Karpas-422 (cell line): ENCODE measurements around the gene BEGAIN. TPM values are rescaled to one million over a fixed set of nuclear protein-coding genes. Genes with fewer than 3 reads are reported as not detected.

Experiments used
- DNase-seq: peaks from one replicate; pipeline ENCODE4 v3.0.0-alpha.2; 2015
- H2AFZ ChIP-seq: fragments of 200-600 bp; sonication (generic); 2 replicates; pipeline ENCODE4 v1.6.1; 2014; ENCODE audit warnings: antibody characterized with exemption, low read length, mixed read lengths
- H3K27ac ChIP-seq: fragments of 200-600 bp; sonication (generic); 2 replicates; pipeline ENCODE4 v1.5.1; 2014; ENCODE audit warnings: mild to moderate bottlenecking, low read length, moderate library complexity
- H3K27me3 ChIP-seq: fragments of 200-600 bp; sonication (generic); 2 replicates; pipeline ENCODE4 v1.6.1; 2014; ENCODE audit warnings: low read length, mixed read lengths
- H3K36me3 ChIP-seq: fragments of 200-600 bp; sonication (generic); 2 replicates; pipeline ENCODE4 v1.6.1; 2014; ENCODE audit warnings: low read length, mixed read lengths; ENCODE audit not compliant: insufficient read depth
- H3K4me1 ChIP-seq: fragments of 200-600 bp; sonication (generic); 2 replicates; pipeline ENCODE4 v1.6.1; 2014; ENCODE audit warnings: mild to moderate bottlenecking, low read length, mixed read lengths
- H3K4me2 ChIP-seq: fragments of 200-600 bp; sonication (generic); 2 replicates; pipeline ENCODE4 v1.6.1; 2014; ENCODE audit warnings: low read length, low read depth, mild to moderate bottlenecking; ENCODE audit not compliant: poor library complexity, severe bottlenecking
- H3K4me3 ChIP-seq: fragments of 200-600 bp; sonication (generic); 2 replicates; pipeline ENCODE4 v1.5.1; 2014; ENCODE audit warnings: mild to moderate bottlenecking, antibody characterized with exemption, low read length, mixed read lengths
- H3K79me2 ChIP-seq: fragments of 200-600 bp; sonication (generic); 2 replicates; pipeline ENCODE4 v1.6.1; 2014; ENCODE audit warnings: mild to moderate bottlenecking, low read length, mixed read lengths
- H3K9ac ChIP-seq: fragments of 200-600 bp; sonication (generic); 2 replicates; pipeline ENCODE4 v1.6.0; 2014; ENCODE audit warnings: low read length
- H3K9me2 ChIP-seq: fragments of 200-600 bp; sonication (generic), shearing (Covaris generic); replicated peaks from 2 replicates; pipeline ENCODE4 v1.6.0; 2014; ENCODE audit warnings: mild to moderate bottlenecking, low read length, moderate library complexity; ENCODE audit not compliant: insufficient read depth
- H3K9me3 ChIP-seq: fragments of 300-700, 200-600 bp; sonication (generic); 2 replicates; pipeline ENCODE4 v1.6.1; 2014; ENCODE audit warnings: low read length, mixed read lengths
- H4K20me1 ChIP-seq: fragments of 200-600 bp; sonication (generic); 2 replicates; pipeline ENCODE4 v1.6.1; 2014; ENCODE audit warnings: mild to moderate bottlenecking, antibody characterized with exemption, low read length, low read depth; ENCODE audit not compliant: insufficient read depth
- total RNA-seq: library from RNA; depleted of rRNA; stranded (reverse); fragments of >200 nt; shearing (Covaris generic); gene quantifications from 2 replicates; pipeline ENCODE4 v1.2.3, GENCODE V29; 2014; ENCODE audit warnings: low replicate concordance

BEGAIN gene
- total RNA-seq, 1 experiment from 2014 or later: not detected

GRCh38 chr14:100611811-100612480, 24.7 kb upstream of the BEGAIN start:
- Histone ChIP-seq H3K36me3 (no peaks in the 10 kb centered on the region), H3K4me2 (no peak overlapping the region), H3K27me3 (no peaks in the 10 kb centered on the region), H3K4me3 (no peak overlapping the region), H3K79me2 (no peaks in the 10 kb centered on the region), H3K9me3 (no peaks in the 10 kb centered on the region), H3K27ac (no peak overlapping the region), H2AFZ (no peak overlapping the region), H3K4me1 (no peaks in the 10 kb centered on the region), H3K9ac (no peak overlapping the region), H4K20me1 (no peaks in the 10 kb centered on the region), H3K9me2 (no peaks in the 10 kb centered on the region)
- no peak for DNase-seq

GRCh38 chr14:100610511-100611217, 23.4 kb upstream of the BEGAIN start:
- H3K4me3 ChIP-seq: no peak overlapping the region
- DNase-seq: no peak
- no peak overlapping the region for H3K4me2 ChIP-seq
- H4K20me1 ChIP-seq: no peaks in the 10 kb centered on the region
- no peak overlapping the region for H3K9ac ChIP-seq
- H3K9me3 ChIP-seq: no peaks in the 10 kb centered on the region
- H3K27me3 ChIP-seq: 0 out of 2 replicates have a peak, but pooled peaks cover 2% of the 10 kb centered on the region
- H3K9me2 ChIP-seq: no peaks in the 10 kb centered on the region
- no peak overlapping the region for H2AFZ ChIP-seq
- no peaks in the 10 kb centered on the region for H3K36me3 ChIP-seq
- H3K4me1 ChIP-seq: no peaks in the 10 kb centered on the region
- H3K79me2 ChIP-seq: no peaks in the 10 kb centered on the region
- H3K27ac ChIP-seq: no peak overlapping the region

GRCh38 chr14:100609941-100610391, 22.7 kb upstream of the BEGAIN start:
- DNase-seq: no peak
- Histone ChIP-seq H3K4me2 (no peak overlapping the region), H3K27ac (no peak overlapping the region), H3K27me3 (0 out of 2 replicates have a peak, but pooled peaks cover 2% of the 10 kb centered on the region), H4K20me1 (no peaks in the 10 kb centered on the region), H3K9me2 (no peaks in the 10 kb centered on the region), H3K9me3 (no peaks in the 10 kb centered on the region), H3K79me2 (no peaks in the 10 kb centered on the region), H3K36me3 (no peaks in the 10 kb centered on the region), H2AFZ (no peak overlapping the region), H3K9ac (no peak overlapping the region), H3K4me3 (no peak overlapping the region), H3K4me1 (no peaks in the 10 kb centered on the region)

GRCh38 chr14:100609331-100609870, 22.2 kb upstream of the BEGAIN start:
- Histone ChIP-seq H3K9me2 (no peaks in the 10 kb centered on the region), H3K4me1 (no peaks in the 10 kb centered on the region), H3K27me3 (0 out of 2 replicates have a peak, but pooled peaks cover 2% of the 10 kb centered on the region), H2AFZ (no peak overlapping the region), H3K4me3 (no peak overlapping the region), H3K36me3 (no peaks in the 10 kb centered on the region), H3K79me2 (no peaks in the 10 kb centered on the region), H3K27ac (no peak overlapping the region), H4K20me1 (no peaks in the 10 kb centered on the region), H3K4me2 (no peak overlapping the region), H3K9ac (no peak overlapping the region), H3K9me3 (no peaks in the 10 kb centered on the region)
- no peak for DNase-seq

GRCh38 chr14:100608586-100609330, 21.5 kb upstream of the BEGAIN start:
- H4K20me1 ChIP-seq: no peaks in the 10 kb centered on the region
- no peak overlapping the region for H3K4me2 ChIP-seq
- no peak for DNase-seq
- no peaks in the 10 kb centered on the region for H3K4me1 ChIP-seq
- no peaks in the 10 kb centered on the region for H3K79me2 ChIP-seq
- H3K27ac ChIP-seq: no peak overlapping the region
- H3K9me3 ChIP-seq: no peaks in the 10 kb centered on the region
- H3K36me3 ChIP-seq: no peaks in the 10 kb centered on the region
- H3K4me3 ChIP-seq: no peak overlapping the region
- H2AFZ ChIP-seq: no peak overlapping the region
- no peaks in the 10 kb centered on the region for H3K9me2 ChIP-seq
- no peak overlapping the region for H3K9ac ChIP-seq
- H3K27me3 ChIP-seq: 0 out of 2 replicates have a peak, but pooled peaks cover 2% of the 10 kb centered on the region

GRCh38 chr14:100608064-100608463, 20.8 kb upstream of the BEGAIN start:
- no peak for DNase-seq
- Histone ChIP-seq H3K4me2 (no peak overlapping the region), H3K9me3 (no peaks in the 10 kb centered on the region), H3K4me1 (no peaks in the 10 kb centered on the region), H3K27me3 (0 out of 2 replicates have a peak, but pooled peaks cover 2% of the 10 kb centered on the region), H3K27ac (no peak overlapping the region), H3K4me3 (no peak overlapping the region), H3K9ac (no peak overlapping the region), H3K9me2 (no peaks in the 10 kb centered on the region), H4K20me1 (no peaks in the 10 kb centered on the region), H2AFZ (no peak overlapping the region), H3K36me3 (no peaks in the 10 kb centered on the region), H3K79me2 (no peaks in the 10 kb centered on the region)

GRCh38 chr14:100607611-100607956, 20.4 kb upstream of the BEGAIN start:
- H3K4me1 ChIP-seq: no peaks in the 10 kb centered on the region
- H3K9me2 ChIP-seq: no peaks in the 10 kb centered on the region
- no peak overlapping the region for H3K27ac ChIP-seq
- no peak for DNase-seq
- H3K4me3 ChIP-seq: no peak overlapping the region
- H2AFZ ChIP-seq: no peak overlapping the region
- H3K27me3 ChIP-seq: 0 out of 2 replicates have a peak, but pooled peaks cover 2% of the 10 kb centered on the region
- H3K36me3 ChIP-seq: no peaks in the 10 kb centered on the region
- H4K20me1 ChIP-seq: no peaks in the 10 kb centered on the region
- no peaks in the 10 kb centered on the region for H3K79me2 ChIP-seq
- no peak overlapping the region for H3K9ac ChIP-seq
- no peak overlapping the region for H3K4me2 ChIP-seq
- H3K9me3 ChIP-seq: no peaks in the 10 kb centered on the region
